ENCODE results near the gene HES7.

Gene HES7

GRCh38 chr17:8143581-8144400 is 19.9 kb upstream of the HES7 start:
- DNase-seq: no peak

- DNase-seq: no peak
Observed at GRCh38 chr17:8142887-8143580, 19.1 kb upstream of the HES7 start.

- no peak for DNase-seq
Observed at GRCh38 chr17:8142158-8142886, 18.4 kb upstream of the HES7 start.

- DNase-seq: no peak
Observed at GRCh38 chr17:8141741-8142140, 17.8 kb upstream of the HES7 start.

GRCh38 chr17:8141045-8141444 is 17.1 kb upstream of the HES7 start:
- DNase-seq: no peak

- no peak for DNase-seq
Observed at GRCh38 chr17:8140065-8141029, 16.4 kb upstream of the HES7 start.

- peak in 55 of 56 donors; percentile 55 to 98 (median 89) for DNase-seq
Observed at GRCh38 chr17:8138672-8139371, 14.9 kb upstream of the HES7 start.

DNA sequence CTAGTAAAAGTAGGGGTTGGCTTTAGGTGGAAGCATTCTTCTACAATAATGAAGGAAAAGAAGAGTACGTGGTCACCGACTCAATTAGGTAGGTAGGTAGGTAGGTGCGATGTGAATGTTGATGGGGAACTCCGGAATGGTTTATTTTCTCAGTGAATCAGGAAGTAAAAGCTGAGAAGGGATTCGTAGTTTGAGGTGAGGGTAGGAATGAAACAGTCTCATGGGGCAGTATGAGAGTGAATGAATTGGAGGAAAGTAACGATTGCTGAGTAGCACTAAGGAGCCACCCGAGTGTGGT is 14.4 kb upstream of the HES7 start:
- no peak for DNase-seq

DNA sequence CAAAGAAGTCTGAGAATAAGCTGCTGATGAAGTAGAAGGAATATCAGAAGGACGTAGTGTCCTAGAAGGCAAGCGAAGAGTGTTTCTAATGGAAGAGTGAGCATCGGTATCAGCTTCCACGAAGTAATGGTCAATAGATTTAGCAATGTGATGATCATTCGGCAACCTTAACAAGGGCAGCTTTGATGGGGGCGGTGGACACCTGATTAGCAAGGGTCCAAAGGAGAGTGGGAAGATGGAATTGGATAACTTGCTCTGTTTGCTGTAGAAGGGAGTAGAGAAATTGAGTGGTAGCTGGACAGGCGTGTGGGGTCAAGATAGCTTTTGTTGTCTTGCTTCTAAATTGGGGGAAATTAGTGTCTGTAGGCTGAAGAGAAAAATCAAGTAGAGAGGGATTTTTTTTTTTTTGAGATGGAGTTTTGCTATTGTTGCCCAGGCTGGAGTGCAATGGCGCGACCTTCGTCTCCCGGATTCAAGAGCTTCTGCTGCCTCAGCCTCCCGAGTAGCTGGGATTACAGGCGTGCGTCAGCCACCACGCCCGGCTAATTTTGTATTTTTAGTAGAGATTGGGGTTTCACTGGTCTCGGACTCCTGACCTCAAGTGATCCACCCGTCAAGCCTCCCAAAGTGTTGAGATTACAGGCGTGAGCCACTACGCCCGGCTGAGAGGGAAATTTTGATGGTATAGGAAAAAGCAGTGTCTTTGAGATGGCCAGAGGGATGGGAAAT is 13.9 kb upstream of the HES7 start:
- no peak for DNase-seq

DNA sequence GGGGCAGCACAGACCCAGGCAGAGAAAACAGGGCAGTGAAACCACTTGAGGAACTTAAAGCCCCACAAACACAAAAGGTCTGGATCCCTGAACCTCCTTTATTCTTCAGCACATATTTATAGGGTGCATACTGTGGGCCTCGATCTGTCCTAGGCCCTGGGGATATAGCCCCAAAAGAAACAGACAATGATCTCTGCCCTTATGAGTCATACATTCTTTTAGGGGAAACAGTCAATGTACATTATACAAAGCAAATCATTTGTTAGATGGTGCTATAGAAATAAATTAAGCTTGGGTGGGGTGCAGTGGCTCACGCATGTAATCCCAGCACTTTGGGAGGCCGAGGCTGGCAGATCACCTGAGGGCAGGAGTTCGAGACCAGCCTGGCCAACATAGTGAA is 10.0 kb upstream of the HES7 start:
- no peak for DNase-seq

DNA sequence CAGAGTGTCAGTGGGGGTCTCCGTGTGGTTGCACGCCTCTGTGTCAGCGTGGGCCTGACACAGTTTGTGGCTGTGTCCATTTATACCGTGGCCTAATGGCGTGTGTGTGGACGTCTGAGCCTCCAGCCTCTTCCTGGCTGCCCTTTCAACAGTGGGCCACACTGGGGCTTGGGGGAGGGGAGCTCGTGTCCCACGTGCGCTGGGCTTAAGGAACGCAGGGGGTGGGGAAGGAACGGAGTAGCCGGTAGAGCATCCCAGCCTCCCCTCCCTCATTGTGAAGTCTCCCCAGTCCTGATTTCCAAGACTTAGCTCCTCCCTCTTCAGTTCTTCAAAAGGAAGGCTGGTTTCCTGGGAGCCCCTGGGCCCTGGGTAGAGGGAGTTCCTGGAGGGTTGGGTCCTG is 9.5 kb upstream of the HES7 start:
- DNase-seq: no peak

GRCh38 chr17:8131844-8132441 is 8.0 kb upstream of the HES7 start:
- DNase-seq: no peak

DNA sequence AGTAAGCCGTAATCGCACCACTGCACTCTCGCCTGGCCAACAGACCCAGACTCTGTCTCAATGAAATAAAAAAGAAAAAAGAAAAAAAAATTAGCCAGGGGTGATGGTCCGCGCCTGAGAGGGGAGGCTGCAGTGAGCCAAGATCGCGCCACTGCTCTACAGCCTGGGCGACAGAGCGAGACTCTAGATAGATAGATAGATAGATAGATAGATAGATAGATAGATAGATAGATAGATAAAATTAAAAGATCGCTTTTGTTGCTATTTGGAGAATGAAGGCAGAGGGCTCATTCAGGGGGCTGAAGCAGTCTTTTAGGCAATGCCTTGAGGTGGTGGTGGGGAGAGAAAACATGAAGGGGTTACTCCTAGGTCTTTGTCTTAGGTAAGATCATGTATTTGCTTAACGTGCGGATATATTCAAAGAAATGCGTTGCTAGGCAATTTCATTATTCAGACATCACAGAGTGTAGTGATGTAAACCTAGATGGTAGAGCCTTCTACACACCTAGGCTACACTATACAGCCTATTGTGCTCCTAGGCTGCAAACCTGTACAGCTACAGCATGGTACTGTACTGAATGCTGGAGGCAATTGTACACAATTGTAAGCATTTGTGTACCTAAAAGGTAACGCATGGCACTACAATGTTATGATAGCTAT is 4.3 kb upstream of the HES7 start:
- no peak for DNase-seq

- peak in 14 of 56 donors; percentile 13 to 60 (median 46) for DNase-seq
Observed at GRCh38 chr17:8126491-8127066, 2.7 kb upstream of the HES7 start.

DNA sequence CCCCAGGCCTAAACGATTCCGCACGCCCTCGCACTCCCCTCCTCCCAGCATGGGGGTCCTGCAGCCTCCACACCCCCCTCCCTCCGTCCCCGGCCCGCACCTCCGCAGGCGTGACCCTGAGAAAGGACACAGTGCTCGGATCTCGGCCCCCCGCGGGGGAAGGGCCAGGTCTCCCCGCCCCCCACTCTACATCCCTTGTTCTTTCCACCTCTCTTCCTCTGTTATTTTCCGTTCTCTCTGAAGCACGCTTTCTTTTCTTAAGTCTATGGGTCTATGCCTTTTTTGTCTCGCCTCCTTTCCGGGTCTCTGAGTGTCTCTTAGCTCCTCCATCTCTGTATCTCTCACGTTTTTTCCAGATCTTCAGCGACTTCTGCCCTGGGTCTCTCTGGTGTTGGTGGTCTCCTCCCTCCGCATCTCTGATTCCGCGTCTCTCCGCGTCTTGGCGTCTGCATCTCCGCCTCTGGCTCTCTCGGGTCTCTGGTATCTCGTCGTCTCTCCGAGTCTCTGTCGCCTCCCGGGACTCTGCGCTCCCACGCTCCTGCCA is 2.1 kb upstream of the HES7 start:
- peak in 3 of 56 donors; percentile 13 to 46 (median 40) for DNase-seq

DNA sequence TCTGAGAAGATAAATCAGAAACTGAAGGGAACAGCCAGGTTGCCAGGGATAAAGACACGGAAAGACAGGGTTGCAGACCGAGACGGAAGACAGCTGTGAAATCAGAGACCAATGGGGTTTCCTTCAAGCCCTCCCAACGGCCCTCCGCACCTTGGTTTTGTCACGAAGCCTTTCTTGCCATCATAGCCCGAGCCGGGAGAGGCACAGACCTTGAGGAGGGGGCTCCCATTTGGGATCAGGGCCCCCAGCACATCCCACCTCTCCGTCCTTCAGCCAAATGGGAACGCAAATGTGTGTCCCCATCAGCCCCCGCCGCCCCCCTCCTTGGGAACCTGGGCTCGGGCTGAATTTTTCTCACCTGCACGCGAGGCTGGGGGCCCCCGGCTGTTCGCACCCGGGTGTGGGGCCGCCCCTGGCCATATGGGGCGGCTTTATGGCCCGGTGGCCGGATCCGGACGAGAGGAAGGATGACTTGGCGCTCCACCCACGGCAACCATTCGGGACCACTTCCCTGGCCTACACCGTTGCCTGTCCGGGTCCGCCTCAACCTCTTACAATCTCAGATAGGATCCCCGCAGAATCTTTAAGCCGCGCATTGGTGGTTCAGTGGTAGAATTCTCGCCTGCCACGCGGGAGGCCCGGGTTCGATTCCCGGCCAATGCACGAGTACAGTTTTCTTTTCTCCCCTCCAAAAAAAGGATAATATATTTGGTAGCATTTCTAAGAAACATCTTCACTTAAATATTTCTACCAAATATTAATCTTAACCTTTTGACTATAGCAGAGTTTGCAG is 1.4 kb upstream of the HES7 start:
- DNase-seq: peak in 53 of 56 donors; percentile 22 to 93 (median 73)
